ENCODE results near the gene TMEM154.

DNA sequence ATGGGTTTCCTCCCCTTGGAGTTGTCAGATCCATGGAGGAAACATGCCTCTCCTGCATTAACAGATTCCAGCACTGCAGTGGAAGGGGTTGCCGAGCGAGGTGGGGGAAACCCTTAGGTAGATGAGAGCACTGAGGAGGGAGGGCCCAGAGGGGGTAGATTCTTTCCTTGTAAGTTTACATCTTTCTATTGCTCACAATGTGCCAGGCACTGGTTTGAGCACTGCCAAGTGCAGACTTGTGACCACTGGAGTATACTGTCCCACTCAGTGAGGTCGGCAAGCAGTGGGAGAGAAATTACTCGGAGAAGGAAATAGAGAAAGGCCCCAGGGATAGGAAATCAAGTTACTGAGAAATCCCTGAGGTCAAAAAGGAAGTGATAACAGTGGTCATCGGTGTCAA lies 27.8 kb upstream of the TMEM154 start:
- TF ChIP-seq POLR2A (IDR thresholded peaks at IDR 0.05), result no peak
- TF ChIP-seq, protein P1, sequence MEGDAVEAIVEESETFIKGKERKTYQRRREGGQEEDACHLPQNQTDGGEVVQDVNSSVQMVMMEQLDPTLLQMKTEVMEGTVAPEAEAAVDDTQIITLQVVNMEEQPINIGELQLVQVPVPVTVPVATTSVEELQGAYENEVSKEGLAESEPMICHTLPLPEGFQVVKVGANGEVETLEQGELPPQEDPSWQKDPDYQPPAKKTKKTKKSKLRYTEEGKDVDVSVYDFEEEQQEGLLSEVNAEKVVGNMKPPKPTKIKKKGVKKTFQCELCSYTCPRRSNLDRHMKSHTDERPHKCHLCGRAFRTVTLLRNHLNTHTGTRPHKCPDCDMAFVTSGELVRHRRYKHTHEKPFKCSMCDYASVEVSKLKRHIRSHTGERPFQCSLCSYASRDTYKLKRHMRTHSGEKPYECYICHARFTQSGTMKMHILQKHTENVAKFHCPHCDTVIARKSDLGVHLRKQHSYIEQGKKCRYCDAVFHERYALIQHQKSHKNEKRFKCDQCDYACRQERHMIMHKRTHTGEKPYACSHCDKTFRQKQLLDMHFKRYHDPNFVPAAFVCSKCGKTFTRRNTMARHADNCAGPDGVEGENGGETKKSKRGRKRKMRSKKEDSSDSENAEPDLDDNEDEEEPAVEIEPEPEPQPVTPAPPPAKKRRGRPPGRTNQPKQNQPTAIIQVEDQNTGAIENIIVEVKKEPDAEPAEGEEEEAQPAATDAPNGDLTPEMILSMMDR (IDR thresholded peaks at IDR 0.05), result no peak

Data from uterus (tissue), 2 donors.